Measurements from ENCODE around the gene MBD2. TPM values are rescaled to one million over a fixed set of nuclear protein-coding genes. Genes with fewer than 3 reads are reported as not detected.

Gene MBD2
- total RNA-seq, 1 experiment from 2014 or later, result 79.1 TPM

DNA sequence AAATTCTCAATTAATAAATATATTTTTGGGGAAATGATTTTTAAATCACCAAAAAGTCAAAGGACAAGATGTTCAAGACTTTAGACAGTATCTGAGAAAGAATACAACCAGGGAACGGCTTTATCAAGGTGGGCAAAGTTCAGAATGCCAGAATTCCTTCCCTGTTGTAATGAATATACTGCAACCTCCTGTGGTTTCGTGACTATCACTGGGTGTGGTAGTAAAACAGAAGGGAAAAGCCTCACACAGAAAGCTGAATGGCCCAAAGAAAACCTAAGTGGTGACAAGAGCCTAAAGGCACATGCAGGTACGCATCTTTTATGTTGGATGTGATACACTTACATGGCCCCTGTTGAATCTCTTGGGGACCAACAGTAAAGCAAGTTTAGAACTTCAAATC is 37.1 kb downstream of the MBD2 start:
- Histone ChIP-seq H3K4me1 (ENCODE audit: control insufficient read depth in 1 of 2, insufficient read depth in 2 of 2, low read length in 2 of 2) (no peaks in the 10 kb centered on the region), H3K79me2 (ENCODE audit: insufficient read depth, low read length) (peaks cover 33% of the 10 kb centered on the region), H3K9me2 (ENCODE audit: insufficient read depth) (no peaks in the 10 kb centered on the region), H4K20me1 (ENCODE audit: insufficient read depth) (no peaks in the 10 kb centered on the region), H3K4me3 (replicated peaks in 1 of 2; ENCODE audit: low read depth in 1 of 2, low read length in 2 of 2) (no peak overlapping the region), H3K27me3 (ENCODE audit: insufficient read depth, low read length) (no peaks in the 10 kb centered on the region), H3K4me2 (ENCODE audit: low read length) (no peak overlapping the region), H2AFZ (ENCODE audit: low read depth, low read length, poor library complexity, severe bottlenecking) (no peak overlapping the region), H3K36me3 (ENCODE audit: control insufficient read depth in 1 of 2, insufficient read depth in 2 of 2, low read length in 2 of 2) (peaks cover 7 to 10% of the 10 kb centered on the region in 2 experiments), H3K27ac (ENCODE audit: low read depth, low read length) (no peak overlapping the region), H3K9ac (ENCODE audit: low read length) (no peak overlapping the region), H3K9me3 (ENCODE audit: control insufficient read depth in 1 of 2, insufficient read depth in 1 of 2, low read depth in 1 of 2, low read length in 2 of 2) (no peaks in the 10 kb centered on the region)
- TF ChIP-seq TCF7L2 (IDR thresholded peaks at IDR 0.05; ENCODE audit: borderline replicate concordance, extremely low read depth, insufficient read depth, insufficient read length), result no peak
- TF ChIP-seq, protein P1, sequence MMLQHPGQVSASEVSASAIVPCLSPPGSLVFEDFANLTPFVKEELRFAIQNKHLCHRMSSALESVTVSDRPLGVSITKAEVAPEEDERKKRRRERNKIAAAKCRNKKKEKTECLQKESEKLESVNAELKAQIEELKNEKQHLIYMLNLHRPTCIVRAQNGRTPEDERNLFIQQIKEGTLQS (IDR thresholded peaks at IDR 0.05), result no peak
- no peak for TF ChIP-seq POLR2A (IDR thresholded peaks at IDR 0.05; ENCODE audit: borderline replicate concordance, extremely low read depth, insufficient read depth, insufficient read length)
- TF ChIP-seq CEBPB (IDR thresholded peaks at IDR 0.05; ENCODE audit: low read depth), result no peak
- no TSS peak for BruUV-seq (replicated peaks)
- CTCF ChIA-PET, result no interaction called here
- RAD21 ChIA-PET (ENCODE audit: low non-redundant PET in 1 of 2, low total read pairs in 2 of 2, uncharacterized antibody in 2 of 2, unreplicated experiment in 2 of 2), result no interaction called here
- DNase-seq (ENCODE audit: low read depth, low spot score), result no peak
- POLR2A ChIA-PET, result no interaction called here
- ATAC-seq, result no peak
- intact Hi-C loops (cut with micrococcal nuclease), result no loop called here

DNA sequence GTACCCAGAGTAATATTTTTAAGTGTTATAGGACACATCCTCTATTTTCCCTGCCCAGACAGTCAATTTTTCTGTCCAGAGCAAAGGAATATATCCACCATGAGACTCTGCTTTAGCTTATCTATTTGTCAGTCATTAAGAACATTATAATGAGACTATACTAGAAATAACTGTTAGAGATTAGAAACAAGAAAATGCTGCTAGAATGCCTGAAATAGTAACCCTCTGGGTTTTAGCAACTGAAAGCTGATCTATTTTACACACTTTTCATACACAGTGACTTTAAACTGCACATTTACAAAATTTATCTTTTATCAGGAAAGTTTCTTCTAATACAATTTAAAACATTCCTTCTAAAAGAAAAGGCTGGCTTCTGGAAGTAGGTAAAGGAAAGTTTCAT is 39.6 kb downstream of the MBD2 start:
- H3K36me3 ChIP-seq (ENCODE audit: control insufficient read depth in 1 of 2, insufficient read depth in 2 of 2, low read length in 2 of 2), result peaks cover 9 to 10% of the 10 kb centered on the region in 2 experiments
- TF ChIP-seq, protein P1 (IDR thresholded peaks at IDR 0.05), result no peak
- TF ChIP-seq EZH2 (IDR thresholded peaks at IDR 0.05), result no peak
- no peak for TF ChIP-seq FOSL1 (IDR thresholded peaks at IDR 0.05; ENCODE audit: low read depth)
- no peak for TF ChIP-seq EGR1 (IDR thresholded peaks at IDR 0.05; ENCODE audit: low read depth)
- TF ChIP-seq ELF1 (IDR thresholded peaks at IDR 0.05; ENCODE audit: borderline replicate concordance, low read depth), result no peak
- TF ChIP-seq, protein P2, sequence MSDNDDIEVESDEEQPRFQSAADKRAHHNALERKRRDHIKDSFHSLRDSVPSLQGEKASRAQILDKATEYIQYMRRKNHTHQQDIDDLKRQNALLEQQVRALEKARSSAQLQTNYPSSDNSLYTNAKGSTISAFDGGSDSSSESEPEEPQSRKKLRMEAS (IDR thresholded peaks at IDR 0.05), result no peak
- no peak for TF ChIP-seq ZNF274 (IDR thresholded peaks at IDR 0.05; ENCODE audit: low read depth, low read length)
- TF ChIP-seq SP1 (IDR thresholded peaks at IDR 0.05; ENCODE audit: low read depth), result no peak
- TF ChIP-seq, protein P3, sequence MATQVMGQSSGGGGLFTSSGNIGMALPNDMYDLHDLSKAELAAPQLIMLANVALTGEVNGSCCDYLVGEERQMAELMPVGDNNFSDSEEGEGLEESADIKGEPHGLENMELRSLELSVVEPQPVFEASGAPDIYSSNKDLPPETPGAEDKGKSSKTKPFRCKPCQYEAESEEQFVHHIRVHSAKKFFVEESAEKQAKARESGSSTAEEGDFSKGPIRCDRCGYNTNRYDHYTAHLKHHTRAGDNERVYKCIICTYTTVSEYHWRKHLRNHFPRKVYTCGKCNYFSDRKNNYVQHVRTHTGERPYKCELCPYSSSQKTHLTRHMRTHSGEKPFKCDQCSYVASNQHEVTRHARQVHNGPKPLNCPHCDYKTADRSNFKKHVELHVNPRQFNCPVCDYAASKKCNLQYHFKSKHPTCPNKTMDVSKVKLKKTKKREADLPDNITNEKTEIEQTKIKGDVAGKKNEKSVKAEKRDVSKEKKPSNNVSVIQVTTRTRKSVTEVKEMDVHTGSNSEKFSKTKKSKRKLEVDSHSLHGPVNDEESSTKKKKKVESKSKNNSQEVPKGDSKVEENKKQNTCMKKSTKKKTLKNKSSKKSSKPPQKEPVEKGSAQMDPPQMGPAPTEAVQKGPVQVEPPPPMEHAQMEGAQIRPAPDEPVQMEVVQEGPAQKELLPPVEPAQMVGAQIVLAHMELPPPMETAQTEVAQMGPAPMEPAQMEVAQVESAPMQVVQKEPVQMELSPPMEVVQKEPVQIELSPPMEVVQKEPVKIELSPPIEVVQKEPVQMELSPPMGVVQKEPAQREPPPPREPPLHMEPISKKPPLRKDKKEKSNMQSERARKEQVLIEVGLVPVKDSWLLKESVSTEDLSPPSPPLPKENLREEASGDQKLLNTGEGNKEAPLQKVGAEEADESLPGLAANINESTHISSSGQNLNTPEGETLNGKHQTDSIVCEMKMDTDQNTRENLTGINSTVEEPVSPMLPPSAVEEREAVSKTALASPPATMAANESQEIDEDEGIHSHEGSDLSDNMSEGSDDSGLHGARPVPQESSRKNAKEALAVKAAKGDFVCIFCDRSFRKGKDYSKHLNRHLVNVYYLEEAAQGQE (IDR thresholded peaks at IDR 0.05; ENCODE audit: low read depth), result no peak
- TF ChIP-seq RAD21 (IDR thresholded peaks at IDR 0.05; ENCODE audit: low read depth), result no peak
- no peak for TF ChIP-seq POLR2AphosphoS5 (IDR thresholded peaks at IDR 0.05; ENCODE audit: low read depth, low read length)
- TF ChIP-seq POLR2A (IDR thresholded peaks at IDR 0.05; ENCODE audit: borderline replicate concordance, extremely low read depth, insufficient read depth, insufficient read length), result no peak
- no peak for TF ChIP-seq YY1 (IDR thresholded peaks at IDR 0.05; ENCODE audit: extremely low read depth, insufficient replicate concordance, low read depth, low read length)

More for the DNA sequence above, 39.6 kb downstream of the MBD2 start:
- Histone ChIP-seq H2AFZ (ENCODE audit: low read depth, low read length, poor library complexity, severe bottlenecking) (no peak overlapping the region), H3K9ac (ENCODE audit: low read length) (no peak overlapping the region), H3K9me2 (ENCODE audit: insufficient read depth) (no peaks in the 10 kb centered on the region), H3K4me3 (replicated peaks in 1 of 2; ENCODE audit: low read depth in 1 of 2, low read length in 2 of 2) (no peak overlapping the region), H3K9me3 (ENCODE audit: control insufficient read depth in 1 of 2, insufficient read depth in 1 of 2, low read depth in 1 of 2, low read length in 2 of 2) (no peaks in the 10 kb centered on the region), H4K20me1 (ENCODE audit: insufficient read depth) (no peaks in the 10 kb centered on the region), H3K27ac (ENCODE audit: low read depth, low read length) (no peak overlapping the region), H3K79me2 (ENCODE audit: insufficient read depth, low read length) (peaks cover 19% of the 10 kb centered on the region), H3K27me3 (ENCODE audit: insufficient read depth, low read length) (no peaks in the 10 kb centered on the region), H3K4me2 (ENCODE audit: low read length) (no peak overlapping the region), H3K4me1 (ENCODE audit: control insufficient read depth in 1 of 2, insufficient read depth in 2 of 2, low read length in 2 of 2) (no peaks in the 10 kb centered on the region)
- intact Hi-C loops (cut with micrococcal nuclease), result no loop called here
- ChIA-PET RAD21 (ENCODE audit: low non-redundant PET in 1 of 2, low total read pairs in 2 of 2, uncharacterized antibody in 2 of 2, unreplicated experiment in 2 of 2) (no interaction called here), CTCF (no interaction called here), POLR2A (no interaction called here)
- ATAC-seq (no peak), DNase-seq (ENCODE audit: low read depth, low spot score) (no peak)
- BruUV-seq (replicated peaks), result no TSS peak

All from HCT116 (cell line).